ENCODE measurements around the gene KHDRBS2.
A peak's percentile ranks its signal among the peaks of the same experiment; 100 is the strongest.

KHDRBS2 gene

GRCh38 chr6:62102387-62102786, 183.6 kb downstream of the KHDRBS2 start:
- H2AFZ ChIP-seq (ENCODE audit: low read depth, low read length) = no peak overlapping the region
- TF ChIP-seq CTCF (IDR thresholded peaks at IDR 0.05; ENCODE audit: low read depth, low read length) = no peak
- no peak for TF ChIP-seq EZH2phosphoT487 (IDR thresholded peaks at IDR 0.05; ENCODE audit: low read depth)
- no peak overlapping the region for H3K4me3 ChIP-seq (ENCODE audit: low read length)
- no peaks in the 10 kb centered on the region for H3K79me2 ChIP-seq (ENCODE audit: low read length)
- H3K9me3 ChIP-seq (ENCODE audit: insufficient read depth, low read length) = peaks cover 5% of the 10 kb centered on the region; the same call in 1 of the 2 replicates
- H3K4me1 ChIP-seq (ENCODE audit: low read length) = no peaks in the 10 kb centered on the region
- no peak overlapping the region for H3K9ac ChIP-seq (ENCODE audit: low read length)
- H3K36me3 ChIP-seq (replicated peaks; ENCODE audit: low read depth, low read length) = no peaks in the 10 kb centered on the region
- no peaks in the 10 kb centered on the region for H3K27me3 ChIP-seq (ENCODE audit: low read depth, low read length)
- no peaks in the 10 kb centered on the region for H4K20me1 ChIP-seq (ENCODE audit: insufficient read depth, low read length)
- H3K27ac ChIP-seq (ENCODE audit: low read length) = no peak overlapping the region
- no peak overlapping the region for H3K4me2 ChIP-seq (ENCODE audit: low read length)

GRCh38 chr6:62090442-62091229, 195.4 kb downstream of the KHDRBS2 start:
- peaks cover 12% of the 10 kb centered on the region for H3K4me1 ChIP-seq (ENCODE audit: low read length)
- H3K79me2 ChIP-seq (ENCODE audit: low read length) = no peaks in the 10 kb centered on the region
- H3K27ac ChIP-seq (ENCODE audit: low read length) = no peak overlapping the region
- H3K4me3 ChIP-seq (ENCODE audit: low read length) = 0 out of 2 replicates have a peak overlapping the region, but pooled peaks have one; percentile 7
- no peak overlapping the region for H3K9ac ChIP-seq (ENCODE audit: low read length)
- no peaks in the 10 kb centered on the region for H4K20me1 ChIP-seq (ENCODE audit: insufficient read depth, low read length)
- H3K4me2 ChIP-seq (ENCODE audit: low read length) = peak overlapping the region; percentile 60
- no peaks in the 10 kb centered on the region for H3K27me3 ChIP-seq (ENCODE audit: low read depth, low read length)
- TF ChIP-seq CTCF (IDR thresholded peaks at IDR 0.05; ENCODE audit: low read depth, low read length) = no peak
- TF ChIP-seq EZH2phosphoT487 (IDR thresholded peaks at IDR 0.05; ENCODE audit: low read depth) = no peak
- H2AFZ ChIP-seq (ENCODE audit: low read depth, low read length) = no peak overlapping the region
- no peaks in the 10 kb centered on the region for H3K36me3 ChIP-seq (replicated peaks; ENCODE audit: low read depth, low read length)
- no peaks in the 10 kb centered on the region for H3K9me3 ChIP-seq (ENCODE audit: insufficient read depth, low read length)

GRCh38 chr6:62089781-62090180, 196.2 kb downstream of the KHDRBS2 start:
- Histone ChIP-seq H3K9ac (ENCODE audit: low read length) (no peak overlapping the region), H3K79me2 (ENCODE audit: low read length) (no peaks in the 10 kb centered on the region), H3K9me3 (ENCODE audit: insufficient read depth, low read length) (no peaks in the 10 kb centered on the region), H3K4me1 (ENCODE audit: low read length) (peaks cover 12% of the 10 kb centered on the region), H4K20me1 (ENCODE audit: insufficient read depth, low read length) (no peaks in the 10 kb centered on the region), H3K36me3 (replicated peaks; ENCODE audit: low read depth, low read length) (no peaks in the 10 kb centered on the region), H3K4me3 (ENCODE audit: low read length) (no peak overlapping the region), H3K27ac (ENCODE audit: low read length) (no peak overlapping the region), H3K27me3 (ENCODE audit: low read depth, low read length) (no peaks in the 10 kb centered on the region), H3K4me2 (ENCODE audit: low read length) (no peak overlapping the region), H2AFZ (ENCODE audit: low read depth, low read length) (no peak overlapping the region)
- TF ChIP-seq EZH2phosphoT487 (IDR thresholded peaks at IDR 0.05; ENCODE audit: low read depth) = no peak
- TF ChIP-seq CTCF (IDR thresholded peaks at IDR 0.05; ENCODE audit: low read depth, low read length) = no peak

- TF ChIP-seq EZH2phosphoT487 (IDR thresholded peaks at IDR 0.05; ENCODE audit: low read depth) (no peak), CTCF (IDR thresholded peaks at IDR 0.05; ENCODE audit: low read depth, low read length) (no peak)
- no peaks in the 10 kb centered on the region for H3K9me3 ChIP-seq (ENCODE audit: insufficient read depth, low read length)
- no peak overlapping the region for H3K4me3 ChIP-seq (ENCODE audit: low read length)
- H4K20me1 ChIP-seq (ENCODE audit: insufficient read depth, low read length) = no peaks in the 10 kb centered on the region
- H3K36me3 ChIP-seq (replicated peaks; ENCODE audit: low read depth, low read length) = no peaks in the 10 kb centered on the region
- H3K4me1 ChIP-seq (ENCODE audit: low read length) = peaks cover 12% of the 10 kb centered on the region
- H2AFZ ChIP-seq (ENCODE audit: low read depth, low read length) = no peak overlapping the region
- H3K27ac ChIP-seq (ENCODE audit: low read length) = no peak overlapping the region
- H3K9ac ChIP-seq (ENCODE audit: low read length) = no peak overlapping the region
- no peak overlapping the region for H3K4me2 ChIP-seq (ENCODE audit: low read length)
- no peaks in the 10 kb centered on the region for H3K79me2 ChIP-seq (ENCODE audit: low read length)
- no peaks in the 10 kb centered on the region for H3K27me3 ChIP-seq (ENCODE audit: low read depth, low read length)
These were observed 200.0 kb downstream of the KHDRBS2 start for GRCh38 chr6:62086047-62086446.
